Upper lobe of right lung (tissue), 1 donor: ENCODE measurements around the gene SCP2. TPM values are rescaled to one million over a fixed set of nuclear protein-coding genes. Genes with fewer than 3 reads are reported as not detected.
"Not testable (repeated sequence)": the region's sequence is repeated elsewhere in the genome, so short reads cannot be mapped to it uniquely, and the experiment has no call there.

Experiments
- ATAC-seq: fragments of 200-7000 bp; cut with Tn5 transposase; one replicate; pipeline ENCODE4 v1.9.1; 2020; ENCODE audit warnings: mild to moderate bottlenecking, moderate library complexity
- DNase-seq: peaks from one replicate; pipeline ENCODE4 v3.0.0-alpha.2; 2020
- H3K27ac ChIP-seq: fragments of 200-600 bp; one replicate; pipeline ENCODE4 v1.8.0; 2022
- H3K27me3 ChIP-seq: fragments of 200-600 bp; one replicate; pipeline ENCODE4 v1.8.0; 2022; ENCODE audit warnings: mild to moderate bottlenecking
- H3K36me3 ChIP-seq: fragments of 200-600 bp; one replicate; pipeline ENCODE4 v1.8.0; 2022
- H3K4me1 ChIP-seq: fragments of 200-600 bp; one replicate; pipeline ENCODE4 v1.8.0; 2022
- H3K4me3 ChIP-seq: fragments of 200-600 bp; one replicate; pipeline ENCODE4 v1.8.0; 2022; ENCODE audit warnings: mild to moderate bottlenecking
- H3K9me3 ChIP-seq: fragments of 200-600 bp; one replicate; pipeline ENCODE4 v1.8.0; 2022
- intact Hi-C: fragments of 100-400 bp; cut with DNase I; formaldehyde crosslinking; loops from one replicate; pipeline ENCODE4 v1.11.0; 2022
- total RNA-seq: library from RNA; stranded (reverse); fragmentation: NEBNext Ultra II Directional; extraction: Animal tissue kit (Norgen Biotek cat#: 25700); gene quantifications from one replicate; pipeline ENCODE4 v1.2.1, GENCODE V29; 2021
- TF ChIP-seq, protein P1 (sequence below): fragments of 200-600 bp; IDR thresholded peaks from one replicate; pipeline ENCODE4 v1.8.0; 2022; ENCODE audit warnings: antibody characterized with exemption
- donor health status: DM: no; HTN: yes; CAD: no; lungs with severe emphysema.

The SCP2 gene
- total RNA-seq, 1 donor from 2014 or later = 140 TPM

DNA sequence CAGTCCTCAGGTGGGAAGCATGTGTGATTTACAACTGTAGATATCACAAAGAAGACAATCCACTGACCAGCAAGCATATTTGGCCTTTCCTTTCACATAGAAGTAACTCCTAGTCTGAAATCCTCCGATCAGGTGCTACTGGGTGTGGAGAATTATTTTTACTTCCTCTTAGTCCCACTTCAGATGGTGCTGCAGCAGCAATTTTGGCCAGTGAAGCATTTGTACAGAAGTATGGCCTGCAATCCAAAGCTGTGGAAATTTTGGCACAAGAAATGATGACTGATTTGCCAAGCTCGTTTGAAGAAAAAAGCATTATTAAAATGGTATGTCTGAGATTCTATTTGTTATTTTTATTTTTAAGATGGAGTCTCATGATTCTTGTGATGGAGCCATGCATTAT, 51.0 kb downstream of the SCP2 start:
- Histone ChIP-seq H3K27me3 (no peaks in the 10 kb centered on the region), H3K4me1 (no peaks in the 10 kb centered on the region), H3K36me3 (peaks cover 36% of the 10 kb centered on the region), H3K9me3 (no peaks in the 10 kb centered on the region), H3K4me3 (no peak overlapping the region), H3K27ac (no peak overlapping the region)
- intact Hi-C loops = no loop called here
- DNase-seq (no peak), ATAC-seq (peak; percentile 58)
- TF ChIP-seq, protein P1, sequence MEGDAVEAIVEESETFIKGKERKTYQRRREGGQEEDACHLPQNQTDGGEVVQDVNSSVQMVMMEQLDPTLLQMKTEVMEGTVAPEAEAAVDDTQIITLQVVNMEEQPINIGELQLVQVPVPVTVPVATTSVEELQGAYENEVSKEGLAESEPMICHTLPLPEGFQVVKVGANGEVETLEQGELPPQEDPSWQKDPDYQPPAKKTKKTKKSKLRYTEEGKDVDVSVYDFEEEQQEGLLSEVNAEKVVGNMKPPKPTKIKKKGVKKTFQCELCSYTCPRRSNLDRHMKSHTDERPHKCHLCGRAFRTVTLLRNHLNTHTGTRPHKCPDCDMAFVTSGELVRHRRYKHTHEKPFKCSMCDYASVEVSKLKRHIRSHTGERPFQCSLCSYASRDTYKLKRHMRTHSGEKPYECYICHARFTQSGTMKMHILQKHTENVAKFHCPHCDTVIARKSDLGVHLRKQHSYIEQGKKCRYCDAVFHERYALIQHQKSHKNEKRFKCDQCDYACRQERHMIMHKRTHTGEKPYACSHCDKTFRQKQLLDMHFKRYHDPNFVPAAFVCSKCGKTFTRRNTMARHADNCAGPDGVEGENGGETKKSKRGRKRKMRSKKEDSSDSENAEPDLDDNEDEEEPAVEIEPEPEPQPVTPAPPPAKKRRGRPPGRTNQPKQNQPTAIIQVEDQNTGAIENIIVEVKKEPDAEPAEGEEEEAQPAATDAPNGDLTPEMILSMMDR = no peak

DNA sequence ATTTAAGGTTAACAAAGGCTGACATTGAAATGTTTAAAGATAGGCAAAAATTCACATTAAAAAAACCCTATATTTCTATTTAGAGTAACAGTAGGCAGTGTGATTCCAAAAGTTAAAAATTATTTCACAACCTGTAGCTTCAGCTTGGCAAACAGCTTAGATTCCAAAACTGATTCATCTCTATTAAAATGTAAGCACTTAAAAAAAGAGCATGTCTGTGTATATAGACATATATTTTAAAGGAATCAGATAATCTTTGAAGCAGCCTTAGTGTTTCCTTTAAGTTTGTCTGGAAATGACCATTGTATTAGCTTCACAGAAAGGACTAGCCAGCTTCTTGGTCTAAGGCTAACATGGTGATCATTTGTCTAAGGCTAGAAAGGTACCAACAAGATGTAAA, 65.7 kb downstream of the SCP2 start:
- ATAC-seq, H3K4me3 ChIP-seq, H3K27me3 ChIP-seq, intact Hi-C loops, H3K27ac ChIP-seq, H3K9me3 ChIP-seq, DNase-seq, H3K4me1 ChIP-seq: not testable (repeated sequence)
- H3K36me3 ChIP-seq = peaks cover 36% of the 10 kb centered on the region

DNA sequence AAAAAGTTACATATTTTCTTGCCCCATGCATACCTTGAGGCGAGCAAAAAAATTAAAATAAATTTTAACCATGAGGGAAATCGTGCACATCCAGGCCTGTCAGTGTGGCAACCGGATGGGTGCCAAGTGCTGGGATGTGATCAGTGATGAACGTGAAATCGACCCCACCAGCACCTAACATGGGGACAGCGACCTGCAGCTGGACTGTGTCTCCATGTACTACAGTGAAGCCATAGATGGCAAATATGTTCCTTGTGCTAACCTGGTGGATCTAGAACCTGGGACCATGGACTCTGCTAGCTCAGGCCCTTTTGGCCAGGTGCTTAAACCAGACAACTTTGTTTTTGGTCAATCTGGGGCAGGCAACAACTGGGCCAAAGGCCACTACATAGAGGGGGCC, 67.6 kb downstream of the SCP2 start:
- no peak overlapping the region for H3K4me3 ChIP-seq
- intact Hi-C loops = no loop called here
- no peaks in the 10 kb centered on the region for H3K27me3 ChIP-seq
- H3K9me3 ChIP-seq = no peaks in the 10 kb centered on the region
- H3K36me3 ChIP-seq = peaks cover 23% of the 10 kb centered on the region
- ATAC-seq = no peak
- TF ChIP-seq, protein P1 = no peak
- H3K27ac ChIP-seq = no peak overlapping the region
- no peaks in the 10 kb centered on the region for H3K4me1 ChIP-seq
- DNase-seq = no peak

DNA sequence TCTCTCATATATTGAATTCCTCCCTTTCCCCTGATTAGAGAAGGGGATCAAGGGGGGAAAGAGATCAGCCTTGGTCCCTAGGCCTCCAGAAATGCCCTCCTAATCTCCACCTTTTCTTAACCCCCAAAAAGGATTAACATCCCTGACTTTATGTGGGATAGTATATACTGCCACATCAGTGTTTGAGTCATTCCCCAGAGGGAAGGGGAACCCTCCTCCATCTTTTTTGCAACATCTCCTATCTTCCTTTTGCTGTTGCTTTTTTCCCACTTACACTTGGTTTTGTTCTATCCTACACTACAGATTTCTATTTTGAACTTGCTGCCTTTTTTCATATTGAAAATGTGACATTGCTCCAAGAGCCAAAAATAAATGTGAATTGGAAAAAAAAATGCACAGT, 69.6 kb downstream of the SCP2 start:
- no peaks in the 10 kb centered on the region for H3K9me3 ChIP-seq
- no peaks in the 10 kb centered on the region for H3K27me3 ChIP-seq
- peaks cover 23% of the 10 kb centered on the region for H3K36me3 ChIP-seq
- no peak overlapping the region for H3K4me3 ChIP-seq
- intact Hi-C loops = no loop called here
- DNase-seq (no peak), ATAC-seq (no peak)
- H3K27ac ChIP-seq = no peak overlapping the region
- H3K4me1 ChIP-seq = no peaks in the 10 kb centered on the region
- TF ChIP-seq, protein P1 = no peak

DNA sequence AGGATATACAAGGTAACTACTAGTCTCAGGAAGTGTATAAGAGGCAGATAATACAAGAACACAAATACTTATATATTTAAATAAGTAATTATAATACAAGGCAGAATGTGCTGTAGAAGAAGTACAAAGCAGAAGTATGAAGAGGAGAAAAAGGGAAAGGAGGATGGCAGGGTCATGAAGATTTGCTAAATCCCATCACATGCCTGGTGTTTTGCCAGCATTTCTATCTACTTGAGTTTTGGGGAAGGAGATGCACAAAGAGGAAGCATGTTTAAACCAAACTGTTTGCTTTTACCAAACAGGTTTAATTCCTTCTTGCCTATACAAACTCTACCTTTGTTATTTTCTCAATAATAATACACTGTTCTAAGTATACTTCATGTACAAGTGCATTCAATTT, 74.1 kb downstream of the SCP2 start:
- Histone ChIP-seq H3K4me1 (no peaks in the 10 kb centered on the region), H3K9me3 (no peaks in the 10 kb centered on the region), H3K36me3 (no peaks in the 10 kb centered on the region), H3K4me3 (no peak overlapping the region), H3K27me3 (no peaks in the 10 kb centered on the region), H3K27ac (no peak overlapping the region)
- DNase-seq = no peak
- intact Hi-C loops = no loop called here
- peak; percentile 58 for ATAC-seq
- TF ChIP-seq, protein P1 = no peak

DNA sequence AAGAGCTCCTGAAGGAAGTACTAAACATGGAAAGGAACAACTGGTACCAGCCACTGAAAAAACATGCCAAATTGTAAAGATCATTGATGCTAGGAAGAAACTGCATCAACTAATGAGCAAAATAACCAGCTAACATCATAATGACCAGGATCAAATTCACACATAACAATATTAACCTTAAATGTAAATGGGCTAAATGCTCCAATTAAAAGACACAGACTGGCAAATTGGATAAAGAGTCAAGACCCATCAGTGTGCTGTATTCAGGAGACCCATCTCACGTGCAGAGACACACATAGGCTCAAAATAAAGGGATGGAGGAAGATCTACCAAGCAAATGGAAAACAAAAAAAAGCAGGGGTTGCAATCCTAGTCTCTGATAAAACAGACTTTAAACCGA, 79.5 kb downstream of the SCP2 start:
- H3K9me3 ChIP-seq, H3K27ac ChIP-seq, H3K4me1 ChIP-seq, DNase-seq, H3K4me3 ChIP-seq, intact Hi-C loops, H3K36me3 ChIP-seq, H3K27me3 ChIP-seq, ATAC-seq: not testable (repeated sequence)

DNA sequence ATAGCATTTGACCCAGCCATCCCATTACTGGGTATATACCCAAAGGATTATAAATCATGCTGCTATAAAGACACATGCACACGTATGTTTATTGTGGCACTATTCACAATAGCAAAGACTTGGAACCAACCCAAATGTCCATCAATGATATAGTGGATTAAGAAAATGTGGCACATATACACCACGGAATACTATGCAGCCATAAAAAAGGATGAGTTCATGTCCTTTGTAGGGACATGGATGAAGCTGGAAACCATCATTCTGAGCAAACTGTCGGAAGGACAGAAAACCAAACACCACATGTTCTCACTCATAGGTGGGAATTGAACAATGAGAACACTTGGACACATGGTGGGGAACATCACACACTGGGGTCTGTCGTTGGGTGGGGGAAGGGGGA, 83.2 kb downstream of the SCP2 start:
- H3K4me3 ChIP-seq, intact Hi-C loops, DNase-seq, H3K27me3 ChIP-seq, H3K9me3 ChIP-seq, ATAC-seq, H3K27ac ChIP-seq, H3K36me3 ChIP-seq, H3K4me1 ChIP-seq: not testable (repeated sequence)
